ENCODE measurements around the gene ATP2B3. TPM values are rescaled to one million over a fixed set of nuclear protein-coding genes. Genes with fewer than 3 reads are reported as not detected.

The ATP2B3 gene
- total and polyA plus RNA-seq, 7 donors = 0.01 to 0.04 (median 0.01) TPM; not detected in 4

GRCh38 chrX:153519569-153520286 is 2.3 kb downstream of the ATP2B3 start:
- H3K4me1 ChIP-seq = no peaks in the 10 kb centered on the region
- no peaks in the 10 kb centered on the region for H3K36me3 ChIP-seq (ENCODE audit: insufficient read depth in 1 of 2, low read depth in 1 of 2)
- no peak for TF ChIP-seq CTCF (IDR thresholded peaks at IDR 0.05)
- 73 to 82% (median 78%) methylated on average over 11 to 21 of the region's 21 CpGs for WGBS, 3 donors
- no peaks in the 10 kb centered on the region for H3K9me3 ChIP-seq
- intact Hi-C loops (cut with DNase I) = no loop called here
- H3K4me3 ChIP-seq = no peak overlapping the region
- ATAC-seq (no peak), DNase-seq (no peak)
- no peak overlapping the region for H3K27ac ChIP-seq
- H3K27me3 ChIP-seq (ENCODE audit: insufficient read depth in 3 of 3, low read length in 2 of 3) = peaks cover 0 to 74% (median 3%) of the 10 kb centered on the region in 3 donors

GRCh38 chrX:153520287-153520917 is 3.0 kb downstream of the ATP2B3 start:
- ATAC-seq = no peak
- H3K36me3 ChIP-seq (ENCODE audit: insufficient read depth in 1 of 2, low read depth in 1 of 2) = no peaks in the 10 kb centered on the region
- no peak overlapping the region for H3K4me3 ChIP-seq
- no peak for DNase-seq
- no peaks in the 10 kb centered on the region for H3K4me1 ChIP-seq
- no peak overlapping the region for H3K27ac ChIP-seq
- no peak for TF ChIP-seq CTCF (IDR thresholded peaks at IDR 0.05)
- H3K27me3 ChIP-seq (ENCODE audit: insufficient read depth in 3 of 3, low read length in 2 of 3) = peaks cover 0 to 80% (median 3%) of the 10 kb centered on the region in 3 donors
- intact Hi-C loops (cut with DNase I) = no loop called here
- 69 to 78% (median 70%) methylated on average over 6 to 7 of the region's 7 CpGs for WGBS, 3 donors
- no peaks in the 10 kb centered on the region for H3K9me3 ChIP-seq

GRCh38 chrX:153521034-153521433 is 3.6 kb downstream of the ATP2B3 start:
- DNase-seq = no peak
- Histone ChIP-seq H3K36me3 (ENCODE audit: insufficient read depth in 1 of 2, low read depth in 1 of 2) (no peaks in the 10 kb centered on the region), H3K4me1 (no peaks in the 10 kb centered on the region), H3K9me3 (no peaks in the 10 kb centered on the region), H3K27me3 (ENCODE audit: insufficient read depth in 3 of 3, low read length in 2 of 3) (peaks cover 0 to 81% (median 3%) of the 10 kb centered on the region in 3 donors), H3K4me3 (no peak overlapping the region), H3K27ac (no peak overlapping the region)
- ATAC-seq = no peak
- intact Hi-C loops (cut with DNase I) = no loop called here
- no peak for TF ChIP-seq CTCF (IDR thresholded peaks at IDR 0.05)
- 18 to 46% (median 43%) methylated on average over 8 to 9 of the region's 9 CpGs for WGBS, 3 donors

GRCh38 chrX:153522259-153522658 is 4.8 kb downstream of the ATP2B3 start:
- DNase-seq (no peak), ATAC-seq (no peak)
- H3K27ac ChIP-seq = no peak overlapping the region
- H3K36me3 ChIP-seq (ENCODE audit: insufficient read depth in 1 of 2, low read depth in 1 of 2) = no peaks in the 10 kb centered on the region
- no peaks in the 10 kb centered on the region for H3K4me1 ChIP-seq
- H3K4me3 ChIP-seq = no peak overlapping the region
- H3K27me3 ChIP-seq (ENCODE audit: insufficient read depth in 3 of 3, low read length in 2 of 3) = peaks cover 0 to 83% (median 6%) of the 10 kb centered on the region in 3 donors
- no peak for TF ChIP-seq CTCF (IDR thresholded peaks at IDR 0.05)
- H3K9me3 ChIP-seq = no peaks in the 10 kb centered on the region
- intact Hi-C loops (cut with DNase I) = no loop called here
- 34 to 60% (median 39%) methylated on average over 6 to 12 of the region's 12 CpGs for WGBS, 3 donors
